GOT3 (cell line): ENCODE results near the gene TPM2.

Experiments used
- DNase-seq: peaks from one replicate; lab custom pipeline; 2025; ENCODE audit warnings: mixed read lengths; lab: John Stamatoyannopoulos, UW

TPM2 gene

DNA sequence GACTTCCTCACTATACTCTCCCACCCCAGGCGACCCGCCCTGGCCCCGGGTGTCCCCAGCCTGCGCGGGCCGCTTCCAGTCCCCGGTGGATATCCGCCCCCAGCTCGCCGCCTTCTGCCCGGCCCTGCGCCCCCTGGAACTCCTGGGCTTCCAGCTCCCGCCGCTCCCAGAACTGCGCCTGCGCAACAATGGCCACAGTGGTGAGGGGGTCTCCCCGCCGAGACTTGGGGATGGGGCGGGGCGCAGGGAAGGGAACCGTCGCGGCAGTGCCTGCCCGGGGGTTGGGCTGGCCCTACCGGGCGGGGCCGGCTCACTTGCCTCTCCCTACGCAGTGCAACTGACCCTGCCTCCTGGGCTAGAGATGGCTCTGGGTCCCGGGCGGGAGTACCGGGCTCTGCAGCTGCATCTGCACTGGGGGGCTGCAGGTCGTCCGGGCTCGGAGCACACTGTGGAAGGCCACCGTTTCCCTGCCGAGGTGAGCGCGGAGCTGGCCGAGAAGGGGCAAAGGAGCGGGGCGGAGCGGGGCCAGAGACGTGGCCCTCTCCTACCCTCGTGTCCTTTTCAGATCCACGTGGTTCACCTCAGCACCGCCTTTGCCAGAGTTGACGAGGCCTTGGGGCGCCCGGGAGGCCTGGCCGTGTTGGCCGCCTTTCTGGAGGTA, 13.9 kb downstream of the TPM2 start:
- no peak for DNase-seq

GRCh38 chr9:35675204-35675603, 14.5 kb downstream of the TPM2 start:
- DNase-seq = no peak

DNA sequence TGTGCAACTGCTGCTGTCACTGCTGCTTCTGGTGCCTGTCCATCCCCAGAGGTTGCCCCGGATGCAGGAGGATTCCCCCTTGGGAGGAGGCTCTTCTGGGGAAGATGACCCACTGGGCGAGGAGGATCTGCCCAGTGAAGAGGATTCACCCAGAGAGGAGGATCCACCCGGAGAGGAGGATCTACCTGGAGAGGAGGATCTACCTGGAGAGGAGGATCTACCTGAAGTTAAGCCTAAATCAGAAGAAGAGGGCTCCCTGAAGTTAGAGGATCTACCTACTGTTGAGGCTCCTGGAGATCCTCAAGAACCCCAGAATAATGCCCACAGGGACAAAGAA, 15.7 kb downstream of the TPM2 start:
- DNase-seq = no peak

DNA sequence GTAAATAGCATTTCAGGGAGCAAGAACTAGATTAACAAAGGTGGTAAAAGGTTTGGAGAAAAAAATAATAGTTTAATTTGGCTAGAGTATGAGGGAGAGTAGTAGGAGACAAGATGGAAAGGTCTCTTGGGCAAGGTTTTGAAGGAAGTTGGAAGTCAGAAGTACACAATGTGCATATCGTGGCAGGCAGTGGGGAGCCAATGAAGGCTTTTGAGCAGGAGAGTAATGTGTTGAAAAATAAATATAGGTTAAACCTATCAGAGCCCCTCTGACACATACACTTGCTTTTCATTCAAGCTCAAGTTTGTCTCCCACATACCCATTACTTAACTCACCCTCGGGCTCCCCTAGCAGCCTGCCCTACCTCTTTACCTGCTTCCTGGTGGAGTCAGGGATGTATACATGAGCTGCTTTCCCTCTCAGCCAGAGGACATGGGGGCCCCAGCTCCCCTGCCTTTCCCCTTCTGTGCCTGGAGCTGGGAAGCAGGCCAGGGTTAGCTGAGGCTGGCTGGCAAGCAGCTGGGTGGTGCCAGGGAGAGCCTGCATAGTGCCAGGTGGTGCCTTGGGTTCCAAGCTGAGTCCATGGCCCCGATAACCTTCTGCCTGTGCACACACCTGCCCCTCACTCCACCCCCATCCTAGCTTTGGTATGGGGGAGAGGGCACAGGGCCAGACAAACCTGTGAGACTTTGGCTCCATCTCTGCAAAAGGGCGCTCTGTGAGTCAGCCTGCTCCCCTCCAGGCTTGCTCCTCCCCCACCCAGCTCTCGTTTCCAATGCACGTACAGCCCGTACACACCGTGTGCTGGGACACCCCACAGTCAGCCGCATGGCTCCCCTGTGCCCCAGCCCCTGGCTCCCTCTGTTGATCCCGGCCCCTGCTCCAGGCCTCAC, 16.3 kb downstream of the TPM2 start, which contains the start of gene CA9:
Gene CA9 (plus strand): TSS at position 797 of the 893 bp plus-strand sequence. CDS start 32 bp downstream, at position 829.
- no peak for DNase-seq

- DNase-seq = no peak
Measured at GRCh38 chr9:35669331-35670145, 20.2 kb downstream of the TPM2 start.

- DNase-seq = no peak
Measured at GRCh38 chr9:35667939-35668338, 21.8 kb downstream of the TPM2 start.

DNA sequence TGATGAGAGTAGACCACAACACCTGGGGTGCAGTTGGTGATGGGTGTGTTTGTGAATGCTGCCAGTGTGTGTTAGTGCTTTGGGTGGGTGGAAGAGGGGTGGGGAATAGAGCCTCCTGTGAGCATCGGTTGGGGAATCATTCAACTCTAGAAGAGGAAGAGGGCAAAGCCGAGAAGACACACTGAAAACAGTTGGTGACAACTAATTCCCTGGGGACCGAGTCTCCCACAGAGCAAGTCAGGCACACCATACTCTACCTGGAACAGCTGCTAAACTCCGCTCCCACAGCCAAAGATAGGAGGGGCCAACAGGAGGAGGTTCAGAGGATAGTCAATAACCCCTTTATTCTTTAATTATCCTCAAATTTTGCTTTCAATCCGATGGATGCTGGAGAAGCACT, 23.2 kb downstream of the TPM2 start:
- DNase-seq = no peak

DNA sequence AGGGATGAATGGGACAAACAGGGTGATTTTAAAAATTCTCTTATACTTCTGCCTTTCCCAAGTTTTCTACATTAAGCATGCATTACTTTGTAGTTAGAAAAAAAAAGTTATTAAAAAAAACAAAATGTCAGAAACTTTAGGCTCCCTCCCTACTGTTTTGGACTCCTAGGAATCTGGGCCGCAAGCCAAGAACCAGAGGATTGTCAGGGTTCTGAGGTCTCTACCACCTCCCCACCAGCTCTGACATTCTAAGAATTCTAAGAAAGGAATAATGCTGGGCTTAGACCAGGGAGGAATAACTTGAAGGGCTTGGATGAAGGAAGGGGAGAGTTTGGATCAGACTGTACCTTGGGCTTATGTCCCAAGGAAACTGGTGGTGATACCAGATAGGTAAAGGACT, 23.7 kb downstream of the TPM2 start:
- DNase-seq = no peak

DNA sequence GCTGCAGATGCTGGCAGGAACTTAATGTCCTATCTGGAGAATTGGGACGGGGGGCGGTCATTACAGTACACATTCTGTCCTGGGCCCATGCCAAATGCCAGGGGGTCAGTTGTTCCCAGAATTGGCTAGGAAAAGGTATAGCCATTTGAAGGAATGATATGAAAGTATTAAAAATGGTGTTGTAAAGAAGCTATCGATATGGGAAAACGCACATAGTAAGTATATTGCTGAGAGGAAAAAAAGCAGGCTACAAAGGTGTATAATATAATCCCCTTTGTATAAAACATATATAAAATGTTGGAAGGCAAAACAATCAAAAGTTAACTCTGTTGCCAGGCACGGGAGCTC, 24.3 kb downstream of the TPM2 start:
- DNase-seq = no peak

GRCh38 chr9:35664531-35665470, 24.9 kb downstream of the TPM2 start, which contains the start of gene ARHGEF39:
ARHGEF39 (minus strand) TSS chr9:35665195; CDS start chr9:35665169, 26 bp downstream.
- DNase-seq = no peak

DNA sequence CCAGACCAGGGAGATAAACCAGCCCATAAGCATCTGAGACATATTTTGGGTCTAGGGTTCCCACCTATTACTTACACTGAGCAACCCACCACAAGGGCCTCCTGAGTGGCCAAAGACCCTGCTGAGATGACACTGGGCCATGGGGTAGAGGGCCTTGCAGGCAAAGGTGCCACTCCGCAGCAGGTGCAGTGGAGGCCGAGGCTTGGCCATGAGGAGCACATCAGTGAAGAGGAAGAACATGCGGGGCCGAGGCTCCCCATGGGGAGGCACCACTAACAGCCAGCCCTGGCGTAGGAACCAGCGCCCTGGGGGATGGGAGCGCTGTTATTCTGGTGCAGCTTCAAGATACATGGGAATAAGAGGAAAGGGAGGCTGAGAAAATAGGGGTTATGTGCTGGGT, 27.3 kb downstream of the TPM2 start:
- no peak for DNase-seq

- DNase-seq = no peak
Measured at GRCh38 chr9:35661756-35662350, 27.9 kb downstream of the TPM2 start.

- no peak for DNase-seq
Measured at GRCh38 chr9:35660966-35661415, 28.7 kb downstream of the TPM2 start.

DNA sequence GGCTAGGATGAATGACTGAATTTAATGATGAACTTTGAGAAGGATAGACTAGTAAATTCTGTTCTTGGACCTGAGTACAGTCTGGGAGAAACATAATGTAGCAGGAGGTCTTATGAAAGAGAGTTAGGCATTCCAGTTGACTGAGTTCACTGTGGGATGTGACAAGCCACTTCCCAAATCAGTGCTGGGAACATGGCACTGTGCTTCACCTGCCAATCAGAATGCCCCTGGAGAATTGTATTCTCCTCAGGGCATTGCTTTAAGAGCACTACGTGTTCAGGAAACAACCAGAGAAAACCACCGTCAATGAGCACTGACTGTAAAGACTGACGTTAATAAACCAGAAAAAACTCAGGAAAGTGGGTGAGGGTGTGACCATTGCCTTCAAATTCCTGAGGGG, 30.4 kb downstream of the TPM2 start:
- DNase-seq = no peak

DNA sequence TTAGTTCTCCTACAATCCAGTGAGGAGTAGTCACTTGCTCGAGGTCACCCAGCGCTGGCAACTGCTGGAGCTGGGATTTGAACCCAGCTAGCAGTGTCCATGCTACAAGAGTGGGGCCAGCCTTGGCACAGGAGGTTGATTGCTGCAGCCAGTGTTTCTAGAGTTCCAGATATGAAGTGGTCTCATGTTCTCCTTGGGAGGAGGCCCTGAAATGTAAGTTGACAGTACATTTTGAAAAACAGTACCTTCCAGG, 30.8 kb downstream of the TPM2 start:
- no peak for DNase-seq

DNA sequence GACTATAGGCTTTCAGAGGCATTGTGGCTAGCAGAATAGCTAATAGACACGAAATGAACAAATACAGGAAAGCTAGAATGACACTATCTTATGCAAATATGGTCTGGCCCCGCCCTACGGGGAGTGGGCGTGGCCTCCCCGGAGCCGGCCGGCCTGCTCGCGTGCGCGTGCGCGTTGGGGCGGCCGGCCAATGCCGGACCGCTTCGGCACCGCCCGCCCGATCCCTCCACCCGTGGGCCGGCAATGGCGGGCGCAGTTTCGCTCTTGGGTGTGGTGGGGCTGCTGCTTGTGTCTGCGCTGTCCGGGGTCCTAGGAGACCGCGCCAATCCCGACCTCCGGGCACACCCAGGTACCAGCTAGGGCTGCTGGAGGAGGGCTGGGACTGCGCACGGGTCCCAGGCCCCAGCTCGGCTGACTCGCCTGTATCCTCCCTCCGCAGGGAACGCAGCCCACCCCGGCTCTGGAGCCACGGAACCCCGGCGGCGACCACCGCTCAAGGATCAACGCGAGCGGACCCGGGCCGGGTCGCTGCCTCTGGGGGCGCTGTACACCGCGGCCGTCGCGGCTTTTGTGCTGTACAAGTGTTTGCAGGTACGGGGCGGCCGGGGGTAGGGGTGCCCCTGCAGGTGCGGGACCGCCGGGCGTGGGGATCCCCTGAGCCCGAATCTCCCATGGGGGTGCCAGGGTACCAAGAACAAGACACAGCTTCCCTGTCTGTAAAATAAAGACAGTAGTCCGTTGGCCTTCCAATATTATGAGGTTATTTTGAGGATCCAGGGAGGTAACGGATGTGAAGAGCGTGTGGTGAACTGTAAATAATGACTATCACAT, 31.4 kb downstream of the TPM2 start, which contains the start of gene CCDC107:
Gene CCDC107 (plus strand): TSS at position 156 of the 831 bp plus-strand sequence. CDS start 88 bp downstream, at position 244.
- DNase-seq = no peak

GRCh38 chr9:35657546-35658136, 32.1 kb downstream of the TPM2 start, which contains the start of gene RMRP:
RMRP (minus strand) TSS chr9:35658019.
- peak; percentile 80 for DNase-seq

DNA sequence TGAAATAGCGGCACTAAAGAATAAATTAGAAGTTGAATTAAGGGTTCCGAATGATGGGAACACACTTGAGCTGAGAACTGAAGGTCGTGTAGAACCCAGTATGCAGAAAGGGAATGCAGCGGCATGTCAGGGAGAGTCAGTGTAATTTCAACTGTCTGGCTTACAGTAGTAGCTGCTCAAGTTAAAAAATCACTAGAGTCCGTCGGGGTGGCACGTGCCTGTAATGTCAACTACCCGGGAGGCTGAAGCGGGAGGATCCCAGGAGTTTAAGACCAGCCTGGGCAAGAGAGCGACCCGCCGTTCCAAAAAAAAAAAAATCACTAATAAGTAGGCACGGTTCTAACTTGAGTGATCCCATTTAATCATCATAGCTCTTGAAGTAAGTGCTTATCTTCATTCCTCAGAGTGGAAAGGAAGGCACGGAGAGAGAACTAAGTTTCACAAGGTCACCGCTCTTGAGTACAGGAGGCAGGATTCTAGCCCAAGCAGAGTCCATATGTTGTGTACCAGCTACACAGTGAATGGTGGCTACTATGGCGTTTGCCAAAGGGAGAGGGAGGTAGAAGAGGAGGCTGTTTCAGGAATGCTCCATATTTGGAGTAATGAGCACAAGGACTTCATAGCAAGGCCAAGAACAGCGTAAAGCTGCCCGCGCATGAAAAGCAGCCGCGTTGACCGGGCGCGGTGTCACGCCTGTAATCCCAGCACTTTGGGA, 32.7 kb downstream of the TPM2 start:
- no peak for DNase-seq

GRCh38 chr9:35656348-35656747, 33.4 kb downstream of the TPM2 start:
- DNase-seq = no peak
